NCI-H2107 treated with DMSO at 0.1 percent for 48 hours (cell line): ENCODE data around the gene INPP5A.

Source experiments
- DNase-seq: peaks from one replicate; lab custom pipeline; 2025; ENCODE audit not compliant: unreplicated experiment; lab: John Stamatoyannopoulos, UW

INPP5A gene

DNA sequence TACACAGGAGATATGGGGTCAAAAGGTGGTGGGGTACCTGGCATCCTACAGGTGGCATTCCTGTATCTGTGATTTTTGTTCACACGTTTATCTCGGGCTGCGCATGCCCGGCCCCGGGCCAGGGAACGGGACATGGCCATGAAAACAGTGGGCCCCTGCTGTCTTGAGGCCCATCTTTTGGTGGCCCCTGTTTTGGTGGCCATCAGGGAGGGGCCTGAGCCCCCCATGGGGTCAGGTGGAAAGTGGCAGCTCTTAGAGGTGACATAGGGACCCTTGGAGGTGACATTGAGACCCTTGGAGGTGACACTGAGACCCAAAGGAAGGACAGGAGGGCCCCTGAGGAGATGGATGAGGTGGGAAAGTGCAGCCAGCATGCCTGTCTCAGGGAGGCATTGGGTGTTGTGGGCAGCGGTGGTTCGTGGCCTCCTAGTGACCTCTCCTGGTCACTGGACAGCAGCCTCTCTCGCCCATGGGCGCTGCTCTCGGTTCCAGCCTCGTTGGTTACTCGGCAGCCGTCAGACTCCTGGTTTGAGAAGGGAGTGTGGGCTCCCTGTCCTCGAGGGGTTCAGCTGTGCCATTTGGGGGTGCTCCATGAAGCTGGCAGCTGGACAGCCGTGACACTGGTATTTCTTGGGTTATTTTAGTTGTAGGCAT is 39.9 kb downstream of the INPP5A start:
- DNase-seq: no peak

GRCh38 chr10:132578287-132578951 is 40.8 kb downstream of the INPP5A start:
- DNase-seq: no peak

DNA sequence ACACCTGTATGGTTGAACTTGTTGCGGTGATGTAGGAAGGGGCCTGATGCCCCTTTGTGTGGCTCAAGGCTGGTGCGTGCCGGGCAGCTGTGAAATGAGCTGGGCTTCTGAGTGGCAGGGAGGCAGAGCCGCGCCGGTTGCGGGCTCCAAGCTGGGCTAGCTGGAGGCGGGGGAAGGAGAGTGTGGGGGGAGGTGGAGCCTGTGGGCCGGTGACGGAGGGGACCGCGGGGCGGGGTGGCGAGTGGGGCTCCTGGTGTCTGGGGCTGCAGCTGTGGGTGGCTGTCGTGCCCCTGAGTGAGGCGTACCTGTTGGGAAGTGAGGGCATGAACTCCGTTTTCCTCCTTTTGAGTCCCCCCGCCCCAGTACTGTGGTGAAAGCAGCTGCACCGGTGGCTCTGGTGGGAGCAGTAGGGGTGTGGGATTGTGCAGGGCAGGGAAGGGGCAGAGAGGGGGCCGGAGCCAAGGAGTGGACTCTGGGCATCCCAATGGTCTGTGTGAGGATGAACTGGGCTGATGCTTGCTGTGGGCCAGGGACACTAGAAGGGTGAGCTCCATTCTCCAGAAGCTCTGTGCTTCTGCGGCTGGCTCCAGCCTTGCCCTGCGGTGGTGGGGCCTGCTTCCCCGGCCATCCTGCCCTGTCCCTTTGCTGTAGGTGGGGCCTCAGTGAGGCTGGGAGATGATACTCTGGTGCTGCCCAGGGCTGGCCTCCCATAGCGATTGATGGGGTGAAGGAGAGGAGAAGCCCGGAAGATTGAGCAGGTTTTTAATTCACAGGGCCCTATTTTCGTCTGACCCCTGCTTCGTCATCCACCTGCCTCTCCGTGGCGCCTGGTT is 41.7 kb downstream of the INPP5A start:
- no peak for DNase-seq

- no peak for DNase-seq
These were observed 42.6 kb downstream of the INPP5A start for GRCh38 chr10:132580143-132580542.

DNA sequence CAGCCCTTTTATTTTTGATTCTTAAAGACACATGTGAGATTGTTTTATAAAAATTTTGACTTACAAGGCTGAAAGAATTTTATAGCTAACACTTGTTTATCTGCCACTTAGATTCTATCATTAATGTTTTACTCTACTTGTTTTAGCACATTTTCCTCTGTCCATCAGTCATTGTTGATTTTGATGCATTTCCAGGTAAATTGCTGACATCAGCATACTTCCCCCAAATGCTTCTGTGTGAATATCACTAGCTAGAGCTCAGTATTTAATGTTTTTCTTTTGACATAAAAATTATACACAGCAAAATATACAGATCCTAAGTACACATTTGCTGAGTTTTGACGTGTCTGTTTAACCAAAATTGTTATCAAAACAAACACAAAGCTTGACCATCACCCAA is 43.0 kb downstream of the INPP5A start:
- DNase-seq: no peak

DNA sequence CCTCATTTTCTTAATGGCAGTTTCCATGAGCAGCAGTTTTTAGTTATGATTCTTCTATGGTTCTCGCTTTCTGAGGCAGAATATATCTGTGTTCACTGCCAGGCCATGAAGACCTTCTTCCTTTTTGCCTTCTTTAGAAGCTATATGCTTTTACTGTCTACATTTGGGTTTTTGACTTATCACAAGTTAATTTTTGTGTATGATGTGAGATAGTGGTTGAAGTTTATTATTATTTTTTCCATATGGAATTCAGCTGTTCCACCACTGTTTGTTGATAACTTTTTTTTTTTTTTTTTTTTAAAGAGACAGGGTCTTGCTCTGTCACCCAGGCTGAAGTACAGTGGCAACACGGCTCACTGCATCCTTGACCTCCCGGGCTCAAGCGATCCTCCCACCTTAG is 44.5 kb downstream of the INPP5A start:
- no peak for DNase-seq

DNA sequence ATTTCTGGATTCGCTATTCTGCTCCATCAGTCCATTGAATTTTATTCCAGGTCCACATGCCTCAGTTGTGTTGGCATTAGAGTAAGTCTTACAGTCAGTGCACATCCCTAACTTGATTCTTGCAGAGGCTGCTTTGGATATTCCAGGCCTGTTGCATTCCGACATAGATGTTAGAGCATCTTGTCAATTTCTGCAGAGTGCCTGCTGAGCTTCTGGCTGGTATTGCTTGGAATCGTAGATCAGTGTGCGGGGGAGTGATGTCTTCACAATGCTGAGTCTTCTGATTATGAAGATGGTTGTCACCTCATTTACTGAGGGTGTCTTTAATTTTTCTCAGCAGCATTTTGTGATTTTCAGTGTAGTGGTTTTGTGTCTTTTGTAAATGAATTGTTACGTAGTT is 45.2 kb downstream of the INPP5A start:
- DNase-seq: no peak

DNA sequence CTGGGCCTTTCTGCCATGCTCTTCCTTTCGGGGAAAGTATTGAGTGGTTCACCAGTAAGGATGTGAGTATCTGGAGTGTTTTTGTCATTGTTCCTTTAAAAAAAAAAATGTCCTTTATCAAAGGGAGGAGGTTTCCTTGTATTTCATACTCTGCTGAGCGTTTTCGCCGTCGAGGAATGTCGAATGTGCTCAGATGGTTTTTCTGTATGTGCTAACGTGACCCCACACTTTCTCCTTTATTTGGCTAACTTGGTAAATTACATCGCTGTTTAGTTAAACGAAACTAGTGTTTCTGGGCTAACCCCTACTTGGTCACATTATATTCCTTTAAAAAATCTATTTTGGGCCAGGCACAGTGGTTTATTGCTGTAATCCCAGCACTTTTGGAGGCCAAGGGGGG is 45.9 kb downstream of the INPP5A start:
- no peak for DNase-seq

GRCh38 chr10:132584081-132584480 is 46.5 kb downstream of the INPP5A start:
- no peak for DNase-seq

DNA sequence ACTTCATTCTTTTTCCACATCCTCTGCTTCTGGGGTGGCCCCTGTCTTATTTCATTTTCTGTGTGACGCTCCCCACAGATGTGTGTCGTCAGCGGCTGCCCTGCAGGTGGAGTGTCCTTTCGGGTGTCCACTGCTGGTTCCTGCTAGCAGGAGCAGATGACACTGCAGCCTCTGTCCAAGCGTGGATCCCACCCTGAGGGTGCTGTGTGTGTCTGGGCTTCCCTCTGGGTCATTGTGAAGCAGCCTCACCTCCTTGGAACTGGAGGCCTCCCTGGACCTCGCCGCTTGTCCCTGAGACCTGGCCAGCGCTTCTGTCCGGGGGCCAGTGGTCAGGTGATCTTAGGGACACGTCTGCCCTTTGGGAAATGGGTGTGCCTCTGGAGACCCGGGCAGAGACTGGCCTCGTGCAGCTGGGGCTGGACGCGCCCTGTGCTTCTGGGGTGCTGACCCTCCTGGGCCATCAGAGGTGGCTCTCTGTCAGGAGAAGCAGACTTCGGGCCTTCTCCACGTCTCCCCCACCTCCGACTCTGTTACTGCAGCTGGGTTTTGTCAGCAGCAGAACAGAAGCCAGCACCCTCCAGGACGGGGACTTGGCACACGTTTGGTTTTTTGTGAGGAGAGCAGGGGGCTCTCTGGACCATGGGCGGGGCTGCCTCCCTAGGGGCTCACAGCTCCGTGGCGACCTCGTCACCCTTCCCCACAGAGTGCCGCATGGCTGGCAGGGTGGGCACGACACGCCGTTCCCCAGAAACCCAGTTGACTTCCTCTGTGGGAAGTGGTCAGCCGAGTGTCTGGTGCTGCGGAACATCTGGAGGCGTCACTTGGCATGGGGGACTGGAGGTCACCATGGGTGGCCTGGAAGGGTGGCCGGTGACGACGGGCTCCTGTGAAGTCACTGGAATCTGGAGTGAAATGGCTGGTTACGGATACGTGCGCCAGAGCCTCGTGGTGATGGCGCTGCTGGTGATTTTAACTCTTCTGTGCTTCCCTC is 48.4 kb downstream of the INPP5A start:
- DNase-seq: no peak

DNA sequence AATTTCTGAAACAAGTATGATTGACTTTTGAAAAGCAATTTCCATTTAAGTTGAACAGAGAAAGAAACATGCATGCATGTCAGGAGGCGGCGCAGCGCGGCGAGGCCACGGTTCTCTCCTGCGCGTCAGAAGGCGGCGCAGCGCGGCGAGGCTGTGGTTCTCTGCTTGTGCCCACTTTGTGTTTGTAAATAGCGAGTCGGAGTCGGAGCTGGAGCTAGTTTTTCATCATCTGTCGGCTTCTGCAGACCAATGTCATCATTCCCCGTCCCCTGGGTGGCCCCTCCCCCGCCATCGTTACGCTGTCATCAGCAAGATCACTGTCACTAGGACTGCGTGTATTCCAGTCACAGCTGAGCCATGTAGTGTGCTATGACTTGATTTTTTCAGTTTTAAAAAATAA is 49.2 kb downstream of the INPP5A start:
- no peak for DNase-seq

GRCh38 chr10:132587175-132587574 is 49.6 kb downstream of the INPP5A start:
- DNase-seq: no peak

GRCh38 chr10:132588301-132589013 is 50.9 kb downstream of the INPP5A start:
- no peak for DNase-seq

DNA sequence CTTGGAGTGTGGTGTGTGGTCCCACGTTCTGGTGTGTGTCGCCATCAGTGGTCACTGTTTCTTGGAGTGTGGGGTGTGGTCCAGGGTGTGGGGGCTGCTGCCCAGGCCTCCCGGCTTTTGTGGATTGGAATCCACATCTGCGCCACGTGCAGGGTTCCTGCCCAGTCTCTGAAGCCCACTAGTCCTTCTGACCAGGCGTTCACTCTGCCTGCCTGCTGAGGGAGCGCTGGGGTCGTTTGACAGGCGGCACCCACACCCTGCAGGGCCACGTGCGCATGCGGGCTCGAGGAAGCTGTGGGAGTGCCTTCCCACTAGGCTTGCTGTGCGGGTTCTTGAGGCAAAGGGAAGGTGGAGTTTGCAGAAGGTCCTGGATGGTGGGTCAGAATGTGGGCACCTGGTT is 51.4 kb downstream of the INPP5A start:
- no peak for DNase-seq

DNA sequence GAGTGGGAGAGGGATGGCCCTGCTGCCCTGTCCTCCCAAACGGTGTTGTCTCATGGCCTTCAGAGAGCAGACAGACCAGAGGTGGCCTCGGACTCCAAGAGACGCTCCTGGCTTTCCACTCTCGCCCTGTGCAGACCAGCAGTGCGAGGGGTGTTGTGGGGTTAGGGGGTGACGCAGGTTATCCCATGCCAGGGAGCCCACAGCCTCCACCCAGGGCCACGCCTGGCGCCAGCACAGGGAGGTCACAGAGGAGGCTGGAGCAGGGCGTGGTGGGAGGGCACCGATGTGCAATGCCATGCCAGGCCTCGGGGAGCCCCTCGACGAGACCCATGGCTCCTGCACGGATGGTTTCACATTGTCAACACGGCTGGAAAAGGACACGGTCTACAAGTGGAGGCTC is 52.1 kb downstream of the INPP5A start:
- no peak for DNase-seq

GRCh38 chr10:132590094-132590751 is 52.6 kb downstream of the INPP5A start:
- DNase-seq: no peak

GRCh38 chr10:132590752-132591121 is 53.1 kb downstream of the INPP5A start:
- no peak for DNase-seq

DNA sequence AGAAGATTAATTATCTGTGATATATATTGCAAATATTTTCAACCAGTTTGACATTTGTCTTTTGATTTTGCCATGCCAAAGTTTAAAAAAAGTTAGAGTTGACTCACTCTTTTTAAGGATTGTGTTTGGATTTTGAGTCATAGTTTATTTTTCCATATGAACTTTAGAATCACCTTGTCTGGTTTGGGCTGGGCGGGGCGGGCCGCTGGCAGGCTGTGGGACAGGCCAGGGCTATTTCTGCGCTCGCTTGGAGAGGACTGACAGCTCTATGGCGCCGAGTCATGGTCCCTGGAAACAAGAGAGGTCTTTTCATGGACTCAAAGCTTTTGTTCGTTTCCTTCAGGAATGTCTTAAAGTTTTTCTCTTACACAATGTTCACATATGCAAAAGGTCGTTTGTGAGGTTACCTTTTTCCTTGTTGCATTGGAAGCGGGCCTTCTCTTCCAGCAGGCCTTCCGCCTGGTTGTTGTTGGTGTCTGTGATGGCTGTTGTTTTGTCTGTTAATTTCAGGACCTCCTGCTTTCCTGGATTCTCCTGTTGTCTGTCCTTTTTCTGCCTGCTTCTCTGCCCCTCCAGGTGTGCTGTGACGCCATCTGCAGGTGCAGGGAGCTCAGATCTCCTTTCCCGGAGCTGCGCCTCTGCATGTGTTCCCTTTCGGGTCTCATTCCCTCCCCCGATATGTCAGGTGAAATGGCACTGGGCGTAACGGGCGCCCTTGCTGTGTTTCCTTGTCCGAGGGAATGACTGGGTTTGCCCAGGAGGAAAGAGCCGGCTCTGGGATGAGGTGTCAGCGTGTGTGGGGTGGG is 53.8 kb downstream of the INPP5A start:
- DNase-seq: no peak

DNA sequence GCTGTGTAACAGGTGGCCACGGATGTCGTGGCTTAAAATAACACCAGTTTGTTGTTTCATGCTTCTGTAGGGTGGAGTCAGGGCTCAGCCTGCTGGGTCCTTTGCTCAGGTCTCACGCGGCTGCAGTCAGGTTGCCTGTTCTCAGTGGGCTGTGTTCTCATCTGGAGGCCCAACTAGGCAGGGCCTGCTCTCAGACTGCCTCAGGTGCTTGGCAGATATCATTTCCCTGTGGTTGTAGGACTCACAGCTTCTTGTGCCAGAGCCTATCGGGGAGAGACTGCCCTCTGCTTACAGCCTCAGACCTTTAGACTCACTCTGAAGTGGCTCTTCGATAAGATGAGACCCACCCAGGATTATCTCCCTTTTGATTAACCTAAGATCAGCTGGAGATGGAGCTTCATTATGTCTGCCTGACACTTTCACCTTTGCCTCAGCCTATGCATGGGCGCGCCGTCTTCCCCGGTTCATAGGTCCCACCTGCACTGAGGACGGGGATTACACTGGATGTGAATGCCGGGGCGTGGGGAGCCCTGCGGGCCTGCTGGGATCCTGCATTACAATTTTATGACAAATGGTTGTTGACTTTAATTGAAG is 55.3 kb downstream of the INPP5A start:
- no peak for DNase-seq
